Endothelial cell of umbilical vein (primary cell): ENCODE data around the gene BBX.

ENCODE experiments used
- CTCF ChIP-seq, 2 donors: IDR thresholded peaks; 1 replicate in 1 of 2; 2 replicates in 1 of 2; pipeline ENCODE4 v1.5.1; 2011; ENCODE audit warnings: low read length in 2 of 2, mild to moderate bottlenecking in 2 of 2, moderate library complexity in 2 of 2, control low read depth in 1 of 2, inconsistent platforms in 1 of 2, low read depth in 1 of 2; ENCODE audit not compliant: insufficient read depth in 1 of 2; ENCODE audit errors: extremely low read depth in 1 of 2
- EZH2 ChIP-seq: IDR thresholded peaks from 2 replicates; pipeline ENCODE4 v1.6.1; 2012; ENCODE audit warnings: borderline replicate concordance, low read depth, mild to moderate bottlenecking, moderate library complexity, low read length, inconsistent platforms; ENCODE audit not compliant: severe bottlenecking
- FOS ChIP-seq: IDR thresholded peaks from 2 replicates; pipeline ENCODE4 v1.6.1; 2011; ENCODE audit warnings: mild to moderate bottlenecking, low read length, moderate library complexity, borderline replicate concordance; ENCODE audit not compliant: insufficient read depth
- MAX ChIP-seq: IDR thresholded peaks from 2 replicates; pipeline ENCODE4 v1.6.1; 2011; ENCODE audit not compliant: insufficient read depth, insufficient read length
- POLR2AphosphoS5 ChIP-seq: IDR thresholded peaks from 2 replicates; pipeline ENCODE4 v1.6.1; 2012; ENCODE audit warnings: low read depth, mild to moderate bottlenecking, control low read depth, low read length, moderate library complexity; ENCODE audit not compliant: insufficient read depth

GRCh38 chr3:107682580-107682979 lies 159.8 kb downstream of the BBX start:
- TF ChIP-seq CTCF (IDR thresholded peaks at IDR 0.05; ENCODE audit: extremely low read depth in 1 of 2, insufficient read depth in 1 of 2, low read depth in 1 of 2, low read length in 2 of 2) (no peak), EZH2 (no peak), FOS (no peak), POLR2AphosphoS5 (no peak), MAX (no peak)
